GM12878 (cell line): ENCODE results near the gene ATP2C2. TPM values are rescaled to one million over a fixed set of nuclear protein-coding genes. Genes with fewer than 3 reads are reported as not detected.

Source experiments
- ATAC-seq: fragments of 200-7000 bp; cut with Tn5 transposase; 3 replicates; pipeline ENCODE4 v1.9.1; 2020; ENCODE audit warnings: mild to moderate bottlenecking, moderate library complexity
- BruUV-seq: library from RNA; stranded (reverse); fragments of 400-500 nt; replicated peaks from 2 replicates; lab custom pipeline; 2021; lab: Mats Ljungman, UMichigan
- CTCF ChIA-PET: fragments of 300-600 bp; sonication (Branson Sonifier 250); formaldehyde crosslinking; extraction: SDS; loops from one replicate; lab custom pipeline; 2021; ENCODE audit warnings: inconsistent platforms; lab: Yijun Ruan, JAX
- POLR2A ChIA-PET: fragments of 350-600 bp; formaldehyde crosslinking; extraction: SDS; loops from one replicate; lab custom pipeline; 2021; ENCODE audit warnings: inconsistent platforms; lab: Charles Lee
- RAD21 ChIA-PET: fragments of 300-600 bp; sonication (Branson Sonifier 250); formaldehyde crosslinking; loops from one replicate; lab custom pipeline; 2023; ENCODE audit warnings: antibody characterized with exemption; ENCODE audit not compliant: unreplicated experiment; lab: Charles Lee
- SMC1A ChIA-PET: fragments of 300-600 bp; sonication (Branson Sonifier 250); formaldehyde crosslinking; loops from one replicate; lab custom pipeline; 2023; ENCODE audit not compliant: unreplicated experiment, uncharacterized antibody; lab: Charles Lee
- DNase-seq: peaks from one replicate; pipeline ENCODE4 v3.0.0-alpha.2; 2011; ENCODE audit warnings: low read depth, low spot score
- FAIRE-seq: peaks from 3 replicates; lab custom pipeline; 2011; peaks lifted over from hg19 to GRCh38; lab: Jason Lieb, UNC
- H2AFZ ChIP-seq: 2 replicates; pipeline ENCODE4 v1.6.0; 2011; ENCODE audit warnings: low read depth, low read length, control low read depth; ENCODE audit not compliant: control insufficient read depth
- H3K27ac ChIP-seq: 2 replicates; pipeline ENCODE4 v1.5.1; 2011; ENCODE audit warnings: control low read depth; ENCODE audit not compliant: control insufficient read depth, insufficient read depth
- H3K27me3 ChIP-seq, 2 experiments: replicated peaks in 1 of 2; 2 replicates each; pipeline versions ENCODE4 v1.6.0 to v1.6.1; 2011; ENCODE audit warnings: low read length in 1 of 2; ENCODE audit not compliant: control insufficient read depth in 2 of 2, insufficient read depth in 2 of 2
- H3K36me3 ChIP-seq, 2 experiments: 2 replicates each; pipeline ENCODE4 v1.5.1; 2011; ENCODE audit warnings: low read length in 1 of 2; ENCODE audit not compliant: control insufficient read depth in 2 of 2, insufficient read depth in 2 of 2
- H3K4me1 ChIP-seq: 2 replicates; pipeline ENCODE4 v1.6.1; 2011; ENCODE audit warnings: mild to moderate bottlenecking, low read length, moderate library complexity, mixed read lengths; ENCODE audit not compliant: control insufficient read depth, insufficient read depth
- H3K4me2 ChIP-seq: 2 replicates; pipeline ENCODE4 v1.6.0; 2011; ENCODE audit warnings: control low read depth; ENCODE audit not compliant: control insufficient read depth, insufficient read depth
- H3K4me3 ChIP-seq: fragments of 200-600 bp; sonication (generic); 2 replicates; pipeline ENCODE4 v1.5.1; 2016
- H3K79me2 ChIP-seq: 2 replicates; pipeline ENCODE4 v1.6.0; 2011; ENCODE audit warnings: low read length; ENCODE audit not compliant: control insufficient read depth, insufficient read depth
- H3K9ac ChIP-seq: 2 replicates; pipeline ENCODE4 v1.8.0; 2011; ENCODE audit warnings: low read length, control low read depth, mixed read lengths; ENCODE audit not compliant: control insufficient read depth, insufficient read depth
- H3K9me3 ChIP-seq: replicated peaks from 3 replicates; pipeline ENCODE4 v1.5.1; 2011; ENCODE audit warnings: mild to moderate bottlenecking, low read length; ENCODE audit not compliant: control insufficient read depth, insufficient read depth
- H4K20me1 ChIP-seq: 2 replicates; pipeline ENCODE4 v1.6.0; 2011; ENCODE audit not compliant: control insufficient read depth, insufficient read depth
- BMI1 ChIP-seq: fragments of 450-650 bp; IDR thresholded peaks from 2 replicates; pipeline ENCODE4 v1.6.1; 2016; ENCODE audit warnings: mild to moderate bottlenecking, moderate library complexity, borderline replicate concordance
- EGR1 ChIP-seq, 2 experiments: IDR thresholded peaks; 1 replicate in 1 of 2; 2 replicates in 1 of 2; pipeline ENCODE4 v1.6.1; 2011 to 2012; ENCODE audit warnings: low read depth in 2 of 2, low read length in 2 of 2, borderline replicate concordance in 1 of 2, mild to moderate bottlenecking in 1 of 2, moderate library complexity in 1 of 2
- EZH2 ChIP-seq: IDR thresholded peaks from 2 replicates; pipeline ENCODE4 v1.6.1; 2012; ENCODE audit warnings: low read depth, mild to moderate bottlenecking, control low read depth, inconsistent platforms, low read length, borderline replicate concordance; ENCODE audit not compliant: control insufficient read depth
- FOS ChIP-seq: IDR thresholded peaks from 3 replicates; pipeline ENCODE4 v1.6.1; 2011; ENCODE audit warnings: borderline replicate concordance; ENCODE audit not compliant: insufficient read length; ENCODE audit errors: extremely low read depth
- NBN ChIP-seq: fragments of 450-650 bp; IDR thresholded peaks from 2 replicates; pipeline ENCODE4 v1.6.1; 2016
- PML ChIP-seq: IDR thresholded peaks from 2 replicates; pipeline ENCODE4 v1.6.1; 2012; ENCODE audit warnings: low read length, inconsistent platforms
- SUPT20H ChIP-seq: IDR thresholded peaks from 2 replicates; pipeline ENCODE4 v1.6.1; 2011; ENCODE audit warnings: low read depth, mild to moderate bottlenecking, low read length, moderate library complexity, borderline replicate concordance; ENCODE audit not compliant: control insufficient read depth
- TAF1 ChIP-seq: IDR thresholded peaks from 2 replicates; pipeline ENCODE4 v1.6.1; 2011; ENCODE audit warnings: mild to moderate bottlenecking, low read depth, low read length, borderline replicate concordance
- TBL1XR1 ChIP-seq: IDR thresholded peaks from 2 replicates; pipeline ENCODE4 v1.6.1; 2012; ENCODE audit warnings: low read depth, low read length, improper control_type of control experiment
- TCF12 ChIP-seq: IDR thresholded peaks from 2 replicates; pipeline ENCODE4 v1.6.1; 2011; ENCODE audit warnings: low read depth, mild to moderate bottlenecking, low read length
- TCF3 ChIP-seq: IDR thresholded peaks from 2 replicates; pipeline ENCODE4 v1.6.1; 2012; ENCODE audit warnings: low read depth, mild to moderate bottlenecking, low read length, borderline replicate concordance; ENCODE audit not compliant: insufficient read depth
- WRNIP1 ChIP-seq: IDR thresholded peaks from 2 replicates; pipeline ENCODE4 v1.6.1; 2011; ENCODE audit warnings: low read depth, low read length, improper control_type of control experiment, borderline replicate concordance
- WGBS: methylation state at CpG from one replicate; pipeline ENCODE4 v1.1.6; 2016; ENCODE audit warnings: low lambda C conversion rate; ENCODE audit not compliant: insufficient replicate concordance, insufficient coverage; ENCODE audit errors: missing lambda C conversion rate; 5-methylcytosine and 5-hydroxymethylcytosine counted together
- in situ Hi-C: fragments of 300-500 bp; cut with MboI; formaldehyde crosslinking; loops from 9 replicates; pipeline ENCODE4 v1.14.3; 2018; ENCODE audit warnings: mixed read lengths
- intact Hi-C: fragments of 100-400 bp; cut with micrococcal nuclease; formaldehyde crosslinking; loops from one replicate; pipeline ENCODE4 v1.14.2; 2022; ENCODE audit not compliant: unreplicated experiment
- polyA plus RNA-seq, 11 experiments: library from polyadenylated mRNA; depleted of rRNA in 4 of 11; unstranded in 6 of 11; stranded (reverse) in 5 of 11; fragments of >200 nt; fragmentation: Nextera tagmentation in 4 of 11; fragmentation: Illumina TruSeq in 1 of 11; extraction: Ambion mirVana in 4 of 11; extraction: Trizol in 1 of 11; gene quantifications; 1 replicate in 1 of 11; 2 replicates in 10 of 11; pipeline versions ENCODE4 v1.2.1 to v1.2.3, GENCODE V29; 2011 to 2016; ENCODE audit warnings: inconsistent platforms in 2 of 11, missing spikeins in 2 of 11, low read depth in 1 of 11
- total RNA-seq, 4 experiments: library from RNA; depleted of rRNA in 3 of 4; stranded (reverse); fragments of >200 nt in 3 of 4; fragmentation: Illumina TruSeq in 1 of 4; extraction: Trizol in 1 of 4; gene quantifications; 2 replicates each; pipeline versions ENCODE4 v1.2.1 to v1.2.3, GENCODE V29; 2013 to 2021
- TF ChIP-seq, protein P1 (sequence below): IDR thresholded peaks from 2 replicates; pipeline ENCODE4 v1.6.1; 2011; ENCODE audit warnings: borderline replicate concordance, low read depth, mild to moderate bottlenecking, moderate library complexity, mixed read lengths, low read length; ENCODE audit not compliant: insufficient read depth; ENCODE audit errors: extremely low read length
- TF ChIP-seq, protein P2 (sequence below), 3 experiments: IDR thresholded peaks in 2 of 3; conservative IDR thresholded peaks in 1 of 3; 2 replicates each; pipeline ENCODE4 v1.5.1; 2011; ENCODE audit warnings: low read depth in 3 of 3, low read length in 3 of 3, mild to moderate bottlenecking in 3 of 3, control low read depth in 2 of 3, moderate library complexity in 2 of 3, inconsistent platforms in 1 of 3, mixed read lengths in 1 of 3; ENCODE audit not compliant: control insufficient read depth in 2 of 3, insufficient read depth in 1 of 3; ENCODE audit errors: extremely low read depth in 1 of 3
- TF ChIP-seq, protein P3 (sequence below): fragments of 450-650 bp; IDR thresholded peaks from 2 replicates; pipeline ENCODE4 v1.6.1; 2017; ENCODE audit warnings: mild to moderate bottlenecking, low read depth, inconsistent platforms; ENCODE audit not compliant: poor library complexity, severe bottlenecking

The ATP2C2 gene
- total and polyA plus RNA-seq, 10 of the 15 experiments (the other 5 are each of a cell fraction or from before 2014, with no cell fraction given), result 0.05 to 0.19 TPM; not detected in 8

DNA sequence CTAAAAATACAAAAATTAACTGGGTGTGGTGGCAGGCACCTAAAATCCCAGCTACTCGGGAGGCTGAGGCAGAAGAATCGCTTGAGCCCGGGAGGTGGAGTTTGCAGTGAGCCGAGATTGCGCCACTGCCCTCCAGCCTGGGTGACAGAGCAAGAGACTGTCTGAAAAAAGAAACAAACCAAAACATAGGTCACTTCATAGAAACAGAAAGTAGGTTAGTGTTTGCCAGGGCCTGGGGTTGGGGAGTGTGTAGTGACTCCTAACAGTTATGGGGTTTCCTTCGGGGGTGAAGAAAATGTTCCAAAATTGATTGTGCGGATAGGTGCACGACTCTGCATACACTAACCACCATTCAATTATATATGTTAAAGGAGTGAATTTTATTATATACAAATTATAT, 59.2 kb downstream of the ATP2C2 start:
- Histone ChIP-seq H3K27me3 (no peaks in the 10 kb centered on the region; a peak in 1 of 4 replicates), H3K9me3 (peaks cover 5% of the 10 kb centered on the region; the same call in 2 of the 3 replicates), H3K9ac (no peak overlapping the region), H3K4me1 (no peaks in the 10 kb centered on the region), H3K4me3 (no peak overlapping the region), H4K20me1 (no peaks in the 10 kb centered on the region), H3K27ac (no peak overlapping the region), H3K36me3 (no peaks in the 10 kb centered on the region), H2AFZ (no peak overlapping the region), H3K79me2 (no peaks in the 10 kb centered on the region), H3K4me2 (no peak overlapping the region)
- TF ChIP-seq, protein P1, sequence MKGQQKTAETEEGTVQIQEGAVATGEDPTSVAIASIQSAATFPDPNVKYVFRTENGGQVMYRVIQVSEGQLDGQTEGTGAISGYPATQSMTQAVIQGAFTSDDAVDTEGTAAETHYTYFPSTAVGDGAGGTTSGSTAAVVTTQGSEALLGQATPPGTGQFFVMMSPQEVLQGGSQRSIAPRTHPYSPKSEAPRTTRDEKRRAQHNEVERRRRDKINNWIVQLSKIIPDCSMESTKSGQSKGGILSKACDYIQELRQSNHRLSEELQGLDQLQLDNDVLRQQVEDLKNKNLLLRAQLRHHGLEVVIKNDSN, result no peak
- TF ChIP-seq FOS (no peak), EGR1 (IDR thresholded peaks at IDR 0.05; ENCODE audit: borderline replicate concordance in 1 of 2, low read depth in 2 of 2, low read length in 2 of 2) (no peak), EZH2 (no peak), SUPT20H (no peak), TCF12 (no peak), TBL1XR1 (no peak), NBN (no peak), TAF1 (no peak), WRNIP1 (no peak), BMI1 (no peak), TCF3 (no peak), PML (no peak)
- TF ChIP-seq, protein P2, sequence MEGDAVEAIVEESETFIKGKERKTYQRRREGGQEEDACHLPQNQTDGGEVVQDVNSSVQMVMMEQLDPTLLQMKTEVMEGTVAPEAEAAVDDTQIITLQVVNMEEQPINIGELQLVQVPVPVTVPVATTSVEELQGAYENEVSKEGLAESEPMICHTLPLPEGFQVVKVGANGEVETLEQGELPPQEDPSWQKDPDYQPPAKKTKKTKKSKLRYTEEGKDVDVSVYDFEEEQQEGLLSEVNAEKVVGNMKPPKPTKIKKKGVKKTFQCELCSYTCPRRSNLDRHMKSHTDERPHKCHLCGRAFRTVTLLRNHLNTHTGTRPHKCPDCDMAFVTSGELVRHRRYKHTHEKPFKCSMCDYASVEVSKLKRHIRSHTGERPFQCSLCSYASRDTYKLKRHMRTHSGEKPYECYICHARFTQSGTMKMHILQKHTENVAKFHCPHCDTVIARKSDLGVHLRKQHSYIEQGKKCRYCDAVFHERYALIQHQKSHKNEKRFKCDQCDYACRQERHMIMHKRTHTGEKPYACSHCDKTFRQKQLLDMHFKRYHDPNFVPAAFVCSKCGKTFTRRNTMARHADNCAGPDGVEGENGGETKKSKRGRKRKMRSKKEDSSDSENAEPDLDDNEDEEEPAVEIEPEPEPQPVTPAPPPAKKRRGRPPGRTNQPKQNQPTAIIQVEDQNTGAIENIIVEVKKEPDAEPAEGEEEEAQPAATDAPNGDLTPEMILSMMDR (IDR thresholded peaks at IDR 0.05 in 2 of 3, conservative IDR thresholded peaks at IDR 0.05 in 1 of 3; ENCODE audit: control insufficient read depth in 2 of 3, extremely low read depth in 1 of 3, insufficient read depth in 1 of 3, low read depth in 3 of 3, low read length in 3 of 3), result no peak
- TF ChIP-seq, protein P3, sequence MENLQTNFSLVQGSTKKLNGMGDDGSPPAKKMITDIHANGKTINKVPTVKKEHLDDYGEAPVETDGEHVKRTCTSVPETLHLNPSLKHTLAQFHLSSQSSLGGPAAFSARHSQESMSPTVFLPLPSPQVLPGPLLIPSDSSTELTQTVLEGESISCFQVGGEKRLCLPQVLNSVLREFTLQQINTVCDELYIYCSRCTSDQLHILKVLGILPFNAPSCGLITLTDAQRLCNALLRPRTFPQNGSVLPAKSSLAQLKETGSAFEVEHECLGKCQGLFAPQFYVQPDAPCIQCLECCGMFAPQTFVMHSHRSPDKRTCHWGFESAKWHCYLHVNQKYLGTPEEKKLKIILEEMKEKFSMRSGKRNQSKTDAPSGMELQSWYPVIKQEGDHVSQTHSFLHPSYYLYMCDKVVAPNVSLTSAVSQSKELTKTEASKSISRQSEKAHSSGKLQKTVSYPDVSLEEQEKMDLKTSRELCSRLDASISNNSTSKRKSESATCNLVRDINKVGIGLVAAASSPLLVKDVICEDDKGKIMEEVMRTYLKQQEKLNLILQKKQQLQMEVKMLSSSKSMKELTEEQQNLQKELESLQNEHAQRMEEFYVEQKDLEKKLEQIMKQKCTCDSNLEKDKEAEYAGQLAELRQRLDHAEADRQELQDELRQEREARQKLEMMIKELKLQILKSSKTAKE, result no peak
- CTCF ChIA-PET, result no interaction called here
- in situ Hi-C loops, result no loop called here
- no peak for FAIRE-seq
- ATAC-seq, result no peak
- WGBS, result 48% methylated on average over 6 of the region's 8 CpGs
- intact Hi-C loops, result no loop called here
- no peak for DNase-seq
- POLR2A ChIA-PET, result no interaction called here
- RAD21 ChIA-PET, result no interaction called here
- BruUV-seq, result no TSS peak
- SMC1A ChIA-PET, result no interaction called here
